Measurements from ENCODE around the gene FAM229A. TPM values are rescaled to one million over a fixed set of nuclear protein-coding genes. Genes with fewer than 3 reads are reported as not detected.

Gene FAM229A
- total and polyA plus RNA-seq, 4 donors, result 1.6 to 3.3 (median 2.1) TPM

- 44% methylated on average over 13 of the region's 13 CpGs for WGBS
- H3K9ac ChIP-seq (ENCODE audit: low read depth in 1 of 2, low read length in 2 of 2), result peak overlapping the region in 1 of 2 donors; percentile 60
- peaks cover 0 to 2% (median under 1%) of the 10 kb centered on the region in 4 donors for H3K4me1 ChIP-seq (ENCODE audit: control insufficient read depth in 4 of 4, insufficient read depth in 4 of 4, low read length in 3 of 4)
- H3K27me3 ChIP-seq (ENCODE audit: control insufficient read depth in 4 of 4, insufficient read depth in 4 of 4, low read length in 3 of 4), result no peaks in the 10 kb centered on the region
- H3K4me3 ChIP-seq (ENCODE audit: low read depth in 1 of 3, low read length in 3 of 3), result no peak overlapping the region
- no peaks in the 10 kb centered on the region for H3K9me3 ChIP-seq (ENCODE audit: control insufficient read depth in 4 of 4, low read length in 3 of 4)
- DNase-seq (ENCODE audit: low spot score), result peak; percentile 84
- H3K36me3 ChIP-seq (ENCODE audit: control insufficient read depth in 4 of 4, insufficient read depth in 3 of 4, low read depth in 1 of 4, low read length in 3 of 4), result peaks cover 0 to 1% (median 0%) of the 10 kb centered on the region in 4 donors
- H3K27ac ChIP-seq (ENCODE audit: low read depth in 1 of 2, low read length in 2 of 2), result no peak overlapping the region
- no peak for TF ChIP-seq HNF4A (conservative IDR thresholded peaks at IDR 0.05)
- TF ChIP-seq NR2F2 (IDR thresholded peaks at IDR 0.05), result no peak
- no peak for TF ChIP-seq MAX (IDR thresholded peaks at IDR 0.05)
- no peak for TF ChIP-seq ATF3 (IDR thresholded peaks at IDR 0.05)
- TF ChIP-seq SP1 (IDR thresholded peaks at IDR 0.05), result no peak
- TF ChIP-seq JUND (IDR thresholded peaks at IDR 0.05), result no peak
- TF ChIP-seq ZBTB33 (IDR thresholded peaks at IDR 0.05), result no peak
- no peak for TF ChIP-seq HNF4G (IDR thresholded peaks at IDR 0.05)
- no peak for TF ChIP-seq FOXA2 (IDR thresholded peaks at IDR 0.05)
- TF ChIP-seq REST (IDR thresholded peaks at IDR 0.05), result no peak
- TF ChIP-seq FOXA1 (IDR thresholded peaks at IDR 0.05), result no peak
- TF ChIP-seq RXRA (IDR thresholded peaks at IDR 0.05), result no peak
- TF ChIP-seq CTCF (IDR thresholded peaks at IDR 0.05; ENCODE audit: low read depth, low read length, missing input control), result peak; percentile 88
- TF ChIP-seq GABPA (IDR thresholded peaks at IDR 0.05 in 1 of 2, conservative IDR thresholded peaks at IDR 0.05 in 1 of 2), result no peak
- no peak for TF ChIP-seq TAF1 (conservative IDR thresholded peaks at IDR 0.05)
- no peak for TF ChIP-seq EGR1 (IDR thresholded peaks at IDR 0.05; ENCODE audit: low read depth in 2 of 2)
- TF ChIP-seq RAD21 (IDR thresholded peaks at IDR 0.05), result peak; percentile 93 to 95
Observed at GRCh38 chr1:32400876-32401631, 38.8 kb upstream of the FAM229A start.
